CD4-positive, alpha-beta T cell (primary cell): ENCODE results near the gene FAM222A. TPM values are rescaled to one million over a fixed set of nuclear protein-coding genes. Genes with fewer than 3 reads are reported as not detected.
A peak's percentile ranks its signal among the peaks of the same experiment; 100 is the strongest.

Experiments used
- ATAC-seq: fragments of 200-7000 bp; cut with Tn5 transposase; one replicate; pipeline ENCODE4 v1.10.0; 2022; ENCODE audit warnings: mild to moderate bottlenecking; ENCODE audit not compliant: poor library complexity
- CTCF ChIA-PET: fragments of 350-600 bp; sonication (Branson Sonifier 250); formaldehyde crosslinking; loops from one replicate; lab custom pipeline; 2021; ENCODE audit warnings: antibody characterized with exemption, inconsistent platforms; lab: Charles Lee
- POLR2A ChIA-PET: fragments of 350-600 bp; sonication (Branson Sonifier 250); formaldehyde crosslinking; loops from one replicate; lab custom pipeline; 2021; ENCODE audit warnings: antibody characterized with exemption, inconsistent platforms; lab: Charles Lee
- DNase-seq, 14 experiments: peaks; one replicate each; pipeline ENCODE4 v3.0.0-alpha.2; 2013 to 2020; ENCODE audit warnings: mixed read lengths in 2 of 14
- H3K27ac ChIP-seq, 2 donors: one replicate each; pipeline versions ENCODE4 v1.5.1 to v1.7.0; 2013; ENCODE audit warnings: low read length in 2 of 2, low read depth in 1 of 2, mild to moderate bottlenecking in 1 of 2
- H3K27me3 ChIP-seq, 2 experiments: 1 replicate in 1 of 2; 2 replicates in 1 of 2; pipeline versions ENCODE4 v1.6.1 to v1.7.0; 2013; ENCODE audit warnings: low read length in 2 of 2, control low read depth in 1 of 2, mild to moderate bottlenecking in 1 of 2, moderate library complexity in 1 of 2; ENCODE audit not compliant: insufficient read depth in 2 of 2, control insufficient read depth in 1 of 2
- H3K36me3 ChIP-seq: one replicate; pipeline ENCODE4 v1.6.1; 2013; ENCODE audit warnings: low read length, control low read depth; ENCODE audit not compliant: insufficient read depth
- H3K4me1 ChIP-seq: one replicate; pipeline ENCODE4 v1.6.1; 2013; ENCODE audit warnings: low read length, control low read depth; ENCODE audit not compliant: insufficient read depth
- H3K4me3 ChIP-seq: one replicate; pipeline ENCODE4 v1.5.1; 2013; ENCODE audit warnings: mild to moderate bottlenecking, low read length, moderate library complexity
- H3K9me3 ChIP-seq, 2 experiments: 1 replicate in 1 of 2; 2 replicates in 1 of 2; pipeline versions ENCODE4 v1.6.1 to v1.7.0; 2013; ENCODE audit warnings: low read length in 2 of 2, mild to moderate bottlenecking in 2 of 2, control low read depth in 1 of 2, moderate library complexity in 1 of 2; ENCODE audit not compliant: control insufficient read depth in 1 of 2, insufficient read depth in 1 of 2
- H3K27ac Mint-ChIP-seq: one replicate; pipeline ENCODE4 v1.8.0; 2020; ENCODE audit warnings: mixed read lengths
- H3K27me3 Mint-ChIP-seq: one replicate; pipeline ENCODE4 v1.8.0; 2021; ENCODE audit warnings: mixed read lengths
- H3K36me3 Mint-ChIP-seq: one replicate; pipeline ENCODE4 v1.8.0; 2021; ENCODE audit warnings: low read depth, mixed read lengths
- H3K4me1 Mint-ChIP-seq: one replicate; pipeline ENCODE4 v1.8.0; 2021; ENCODE audit warnings: low read depth, mixed read lengths
- H3K4me3 Mint-ChIP-seq: one replicate; pipeline ENCODE4 v1.8.0; 2020; ENCODE audit warnings: mild to moderate bottlenecking, mixed read lengths
- H3K9me3 Mint-ChIP-seq: one replicate; pipeline ENCODE4 v1.8.0; 2020; ENCODE audit warnings: mixed read lengths
- CTCF ChIP-seq: fragments of 200-600 bp; IDR thresholded peaks from one replicate; pipeline ENCODE4 v1.8.0; 2022; ENCODE audit warnings: antibody characterized with exemption, mild to moderate bottlenecking
- intact Hi-C, 2 experiments: fragments of 100-400 bp; cut with DNase I in 1 of 2; cut with micrococcal nuclease in 1 of 2; formaldehyde crosslinking; loops; one replicate each; pipeline versions ENCODE4 v1.15.1 to v1.9.0; 2023 to 2025; cut with DNase I, micrococcal nuclease
- total RNA-seq, 174 experiments: library from RNA in 2 of 174; stranded (reverse) in 2 of 174; gene quantifications; one replicate each; pipeline ENCODE4 v1.2.3 and lab custom pipeline; 2021 to 2026

Gene FAM222A
- total RNA-seq, 2 experiments from 2014 or later = 1.1 to 1.7 TPM

- Mint-ChIP-seq H3K36me3 (no peaks in the 10 kb centered on the region), H3K27ac (no peak overlapping the region), H3K9me3 (no peaks in the 10 kb centered on the region), H3K27me3 (no peaks in the 10 kb centered on the region), H3K4me3 (no peak overlapping the region), H3K4me1 (no peaks in the 10 kb centered on the region)
- Histone ChIP-seq H3K9me3 (no peaks in the 10 kb centered on the region), H3K27ac (no peak overlapping the region), H3K27me3 (no peaks in the 10 kb centered on the region), H3K36me3 (no peaks in the 10 kb centered on the region), H3K4me1 (peaks cover 3% of the 10 kb centered on the region), H3K4me3 (no peak overlapping the region)
- intact Hi-C loops = no loop called here
- TF ChIP-seq CTCF = no peak
- ChIA-PET CTCF (no interaction called here), POLR2A (no interaction called here)
- peak in 1 of 14 experiments; percentile 24 for DNase-seq
- ATAC-seq = no peak
Measured at GRCh38 chr12:109770861-109771670, 57.4 kb downstream of the FAM222A start.

- ChIA-PET CTCF (interaction anchor here (1.4 to 1.5 kb wide), 2 partner anchors 253 to 344 kb away, joined by 3 to 4 read pairs; no protein-coding TSS in a partner anchor), POLR2A (no interaction called here)
- Mint-ChIP-seq H3K36me3 (no peaks in the 10 kb centered on the region), H3K4me1 (no peaks in the 10 kb centered on the region), H3K27ac (no peak overlapping the region), H3K9me3 (no peaks in the 10 kb centered on the region), H3K27me3 (no peaks in the 10 kb centered on the region), H3K4me3 (no peak overlapping the region)
- no peak overlapping the region for H3K27ac ChIP-seq
- H3K4me3 ChIP-seq = no peak overlapping the region
- peaks cover 3% of the 10 kb centered on the region for H3K4me1 ChIP-seq
- TF ChIP-seq CTCF = no peak
- no peaks in the 10 kb centered on the region for H3K36me3 ChIP-seq
- no peaks in the 10 kb centered on the region for H3K27me3 ChIP-seq
- intact Hi-C loops = no loop called here
- H3K9me3 ChIP-seq = no peaks in the 10 kb centered on the region
- ATAC-seq = no peak
- DNase-seq = peak in 1 of 14 experiments; percentile 28
Measured at GRCh38 chr12:109771746-109772621, 58.4 kb downstream of the FAM222A start.

GRCh38 chr12:109772622-109773321, 59.1 kb downstream of the FAM222A start:
- ATAC-seq (no peak), DNase-seq (peak in 1 of 14 experiments; percentile 24)
- H3K36me3 Mint-ChIP-seq = no peaks in the 10 kb centered on the region
- no peaks in the 10 kb centered on the region for H3K27me3 ChIP-seq
- H3K27me3 Mint-ChIP-seq = no peaks in the 10 kb centered on the region
- ChIA-PET POLR2A (no interaction called here), CTCF (interaction anchor here (1.4 to 1.5 kb wide), 2 partner anchors 254 to 345 kb away, joined by 3 to 4 read pairs; no protein-coding TSS in a partner anchor)
- TF ChIP-seq CTCF = no peak
- H3K4me3 Mint-ChIP-seq = no peak overlapping the region
- no peaks in the 10 kb centered on the region for H3K36me3 ChIP-seq
- intact Hi-C loops = no loop called here
- H3K4me1 ChIP-seq = peaks cover 3% of the 10 kb centered on the region
- H3K4me3 ChIP-seq = no peak overlapping the region
- H3K9me3 ChIP-seq = no peaks in the 10 kb centered on the region
- H3K27ac ChIP-seq = no peak overlapping the region
- H3K27ac Mint-ChIP-seq = no peak overlapping the region
- H3K9me3 Mint-ChIP-seq = no peaks in the 10 kb centered on the region
- H3K4me1 Mint-ChIP-seq = peaks cover 6% of the 10 kb centered on the region
